Pancreas (tissue), 10 donors: Measurements from ENCODE around the gene LRRC49. TPM values are rescaled to one million over a fixed set of nuclear protein-coding genes. Genes with fewer than 3 reads are reported as not detected.
A peak's percentile ranks its signal among the peaks of the same experiment; 100 is the strongest.

ENCODE experiments used
- ATAC-seq, 4 donors: fragments of 200-7000 bp; cut with Tn5 transposase; one replicate each; pipeline versions ENCODE4 v1.8.0 to v1.9.1; 2020; ENCODE audit warnings: mild to moderate bottlenecking in 4 of 4, moderate library complexity in 4 of 4
- DNase-seq, 6 donors: peaks; one replicate each; pipeline ENCODE4 v3.0.0-alpha.2; 2020
- FAIRE-seq: peaks from 2 replicates; lab custom pipeline; 2012; peaks lifted over from hg19 to GRCh38; lab: Jason Lieb, UNC
- H3K27ac ChIP-seq, 4 donors: fragments of 200-600 bp; sonication (generic); 1 replicate in 3 of 4; 2 replicates in 1 of 4; pipeline versions ENCODE4 v1.5.0 to v1.8.0; 2020
- H3K27me3 ChIP-seq, 4 donors: fragments of 200-600 bp; one replicate each; pipeline ENCODE4 v1.8.0; 2021
- H3K36me3 ChIP-seq, 3 donors: fragments of 200-600 bp; sonication (generic) in 1 of 3; one replicate each; pipeline versions ENCODE4 v1.5.0 to v1.8.0; 2020 to 2021
- H3K4me1 ChIP-seq, 3 donors: fragments of 200-600 bp; one replicate each; pipeline ENCODE4 v1.8.0; 2021
- H3K4me3 ChIP-seq, 4 donors: fragments of 200-600 bp; sonication (generic) in 2 of 4; one replicate each; pipeline versions ENCODE4 v1.5.0 to v1.8.0; 2020 to 2021
- H3K9me3 ChIP-seq, 4 donors: fragments of 200-600 bp; one replicate each; pipeline ENCODE4 v1.8.0; 2021
- WGBS, 2 donors: extraction: QIAGEN DNeasy Blood & Tissue Kit; methylation state at CpG; one replicate each; pipeline ENCODE4 v1.1.7; 2013; 5-methylcytosine and 5-hydroxymethylcytosine counted together
- intact Hi-C, 3 donors: fragments of 100-400 bp; cut with DNase I; formaldehyde crosslinking; loops; one replicate each; pipeline versions ENCODE4 v1.11.1 to v1.14.2; 2022
- polyA plus RNA-seq, 2 donors: library from polyadenylated mRNA; stranded (reverse); fragments of 200-250 nt; gene quantifications; one replicate each; pipeline ENCODE4 v1.2.3, GENCODE V29; 2013
- total RNA-seq, 6 donors: library from RNA; stranded (reverse); fragmentation: NEBNext Ultra II Directional in 4 of 6; extraction: Animal tissue kit (Norgen Biotek cat#: 25700) in 4 of 6; gene quantifications; one replicate each; pipeline versions ENCODE4 v1.2.1 to v1.2.4, GENCODE V29; 2021 to 2023
- TF ChIP-seq, protein P1 (sequence below), 4 donors: fragments of 200-600 bp; sonication (generic) in 3 of 4; IDR thresholded peaks; one replicate each; pipeline versions ENCODE4 v1.5.0 to v1.8.0; 2021; ENCODE audit warnings: antibody characterized with exemption in 4 of 4
- donor health status: healthy with polysubstance abuse.
- donor health status: DM: no; HTN: no; CAD: no; lungs with moderate emphysema.
- donor health status: DM: no; HTN: no; CAD: no.
- donor health status: control.
- donor health status: control.
- donor health status: Bipolar disorder and iron deficiency.
- donor health status: DM: yes; HTN: yes; CAD: no.
- donor health status: DM: no; HTN: no; CAD: no.
- donor health status: DM: no; HTN: no; CAD: no.
- donor health status: DM: yes; HTN: yes; CAD: no.

LRRC49 gene
- total and polyA plus RNA-seq, 8 donors: 1.7 to 6.4 (median 4.0) TPM

- Histone ChIP-seq H3K36me3 (no peaks in the 10 kb centered on the region), H3K9me3 (no peaks in the 10 kb centered on the region), H3K27ac (peak overlapping the region; percentile 54 to 69 (median 64)), H3K4me3 (peak overlapping the region; percentile 65 to 80 (median 74)), H3K27me3 (no peaks in the 10 kb centered on the region), H3K4me1 (no peaks in the 10 kb centered on the region)
- FAIRE-seq: no peak
- intact Hi-C loops: no loop called here
- WGBS, 2 donors: 8% methylated on average over 41 to 54 of the region's 54 CpGs
- ATAC-seq: peak; percentile 61 to 77 (median 71)
- TF ChIP-seq, protein P1, sequence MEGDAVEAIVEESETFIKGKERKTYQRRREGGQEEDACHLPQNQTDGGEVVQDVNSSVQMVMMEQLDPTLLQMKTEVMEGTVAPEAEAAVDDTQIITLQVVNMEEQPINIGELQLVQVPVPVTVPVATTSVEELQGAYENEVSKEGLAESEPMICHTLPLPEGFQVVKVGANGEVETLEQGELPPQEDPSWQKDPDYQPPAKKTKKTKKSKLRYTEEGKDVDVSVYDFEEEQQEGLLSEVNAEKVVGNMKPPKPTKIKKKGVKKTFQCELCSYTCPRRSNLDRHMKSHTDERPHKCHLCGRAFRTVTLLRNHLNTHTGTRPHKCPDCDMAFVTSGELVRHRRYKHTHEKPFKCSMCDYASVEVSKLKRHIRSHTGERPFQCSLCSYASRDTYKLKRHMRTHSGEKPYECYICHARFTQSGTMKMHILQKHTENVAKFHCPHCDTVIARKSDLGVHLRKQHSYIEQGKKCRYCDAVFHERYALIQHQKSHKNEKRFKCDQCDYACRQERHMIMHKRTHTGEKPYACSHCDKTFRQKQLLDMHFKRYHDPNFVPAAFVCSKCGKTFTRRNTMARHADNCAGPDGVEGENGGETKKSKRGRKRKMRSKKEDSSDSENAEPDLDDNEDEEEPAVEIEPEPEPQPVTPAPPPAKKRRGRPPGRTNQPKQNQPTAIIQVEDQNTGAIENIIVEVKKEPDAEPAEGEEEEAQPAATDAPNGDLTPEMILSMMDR (IDR thresholded peaks at IDR 0.05): no peak
- DNase-seq: peak in 4 of 6 donors; percentile 27 to 70 (median 44)
These were observed 39.2 kb upstream of the LRRC49 start for GRCh38 chr15:70853318-70853972.

GRCh38 chr15:70853973-70854665, 38.5 kb upstream of the LRRC49 start, which contains the start of gene LARP6:
TSS of gene LARP6 (minus strand) at chr15:70854157. CDS start at chr15:70854088, 69 bp downstream.
- 0 to 1% methylated on average over 51 to 78 of the region's 78 CpGs for WGBS, 2 donors
- intact Hi-C loops: no loop called here
- no peaks in the 10 kb centered on the region for H3K36me3 ChIP-seq
- no peaks in the 10 kb centered on the region for H3K9me3 ChIP-seq
- no peaks in the 10 kb centered on the region for H3K4me1 ChIP-seq
- ATAC-seq (peak; percentile 82 to 90 (median 88)), DNase-seq (peak; percentile 47 to 83 (median 64)), FAIRE-seq (no peak)
- peak within 1 kb of the TSS; percentile 65 to 80 (median 74) for H3K4me3 ChIP-seq
- peak within 1 kb of the TSS; percentile 54 to 71 (median 68) for H3K27ac ChIP-seq
- no peaks in the 10 kb centered on the region for H3K27me3 ChIP-seq
- TF ChIP-seq, protein P1 (IDR thresholded peaks at IDR 0.05): no peak

DNA sequence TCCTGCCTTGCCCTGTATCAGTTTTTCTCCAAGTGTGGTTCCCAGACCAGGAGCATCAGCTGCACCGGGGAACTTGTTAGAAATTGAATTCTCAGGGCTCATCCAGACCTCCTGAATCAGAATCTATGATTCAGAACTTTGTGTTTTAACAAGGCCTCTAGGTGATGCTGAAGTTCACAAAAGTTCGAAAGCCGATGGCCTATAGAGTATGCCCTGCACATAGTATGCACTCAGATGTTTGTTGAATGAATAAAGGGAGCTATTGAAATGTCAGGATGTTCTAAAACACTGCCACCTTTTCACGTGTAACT, 38.0 kb upstream of the LRRC49 start:
- Histone ChIP-seq H3K4me3 (peak overlapping the region in 3 of 4 donors; percentile 65 to 80 (median 78)), H3K4me1 (no peaks in the 10 kb centered on the region), H3K9me3 (no peaks in the 10 kb centered on the region), H3K27ac (peak overlapping the region; percentile 25 to 71 (median 66)), H3K36me3 (no peaks in the 10 kb centered on the region), H3K27me3 (no peaks in the 10 kb centered on the region)
- DNase-seq (no peak), FAIRE-seq (no peak), ATAC-seq (peak in 3 of 4 donors; percentile 5 to 24 (median 15))
- WGBS, 2 donors: 39 to 42% methylated on average over 4 of the region's 4 CpGs
- intact Hi-C loops: no loop called here
- TF ChIP-seq, protein P1 (IDR thresholded peaks at IDR 0.05): no peak

GRCh38 chr15:70855764-70856163, 36.9 kb upstream of the LRRC49 start:
- no peak overlapping the region for H3K27ac ChIP-seq
- no peaks in the 10 kb centered on the region for H3K27me3 ChIP-seq
- DNase-seq: no peak
- 58 to 73% methylated on average over 2 of the region's 2 CpGs for WGBS, 2 donors
- TF ChIP-seq, protein P1 (IDR thresholded peaks at IDR 0.05): no peak
- H3K9me3 ChIP-seq: no peaks in the 10 kb centered on the region
- no peak overlapping the region for H3K4me3 ChIP-seq
- H3K4me1 ChIP-seq: no peaks in the 10 kb centered on the region
- H3K36me3 ChIP-seq: no peaks in the 10 kb centered on the region
- intact Hi-C loops: no loop called here
- no peak for FAIRE-seq
- no peak for ATAC-seq
